Activated naive CD4-positive, alpha-beta T cell treated with anti-CD3 and anti-CD28 coated beads, Interleukin-2, amount 10 ng/mL, durations not matched to agents 7 days and 5 days (primary cell): ENCODE measurements around the gene PPP3R1.

Experiments
- CTCF ChIA-PET: fragments of 350-600 bp; sonication (Branson Sonifier 250); formaldehyde crosslinking; loops from one replicate; lab custom pipeline; 2021; ENCODE audit warnings: antibody characterized with exemption; lab: Charles Lee
- DNase-seq: peaks from one replicate; pipeline ENCODE4 v3.0.0-alpha.2; 2020
- H3K27ac Mint-ChIP-seq: one replicate; pipeline ENCODE4 v1.8.0; 2021; ENCODE audit warnings: mild to moderate bottlenecking, moderate library complexity, mixed read lengths
- H3K27me3 Mint-ChIP-seq: one replicate; pipeline ENCODE4 v1.8.0; 2021; ENCODE audit warnings: mild to moderate bottlenecking, mixed read lengths
- H3K36me3 Mint-ChIP-seq: one replicate; pipeline ENCODE4 v1.8.0; 2021; ENCODE audit warnings: mixed read lengths
- H3K4me1 Mint-ChIP-seq: one replicate; pipeline ENCODE4 v1.8.0; 2021; ENCODE audit warnings: mixed read lengths
- H3K4me3 Mint-ChIP-seq: one replicate; pipeline ENCODE4 v1.8.0; 2021; ENCODE audit warnings: mild to moderate bottlenecking, moderate library complexity, mixed read lengths
- H3K9me3 Mint-ChIP-seq: one replicate; pipeline ENCODE4 v1.8.0; 2021; ENCODE audit warnings: mixed read lengths

The PPP3R1 gene

GRCh38 chr2:68280796-68281195 is 28.5 kb upstream of the PPP3R1 start:
- CTCF ChIA-PET, result interaction anchor here (0.8 to 3.9 kb wide), 2 partner anchors 158 to 354 kb away, joined by 3 to 18 read pairs; no protein-coding TSS in a partner anchor
- H3K4me1 Mint-ChIP-seq, result no peaks in the 10 kb centered on the region
- H3K36me3 Mint-ChIP-seq, result no peaks in the 10 kb centered on the region
- H3K27ac Mint-ChIP-seq, result no peak overlapping the region
- no peak overlapping the region for H3K4me3 Mint-ChIP-seq
- DNase-seq, result no peak
- no peaks in the 10 kb centered on the region for H3K9me3 Mint-ChIP-seq
- peaks cover 24% of the 10 kb centered on the region for H3K27me3 Mint-ChIP-seq

GRCh38 chr2:68280348-68280747 is 28.0 kb upstream of the PPP3R1 start:
- DNase-seq, result no peak
- Mint-ChIP-seq H3K9me3 (no peaks in the 10 kb centered on the region), H3K4me3 (no peak overlapping the region), H3K27ac (no peak overlapping the region), H3K4me1 (no peaks in the 10 kb centered on the region), H3K36me3 (no peaks in the 10 kb centered on the region), H3K27me3 (peaks cover 25% of the 10 kb centered on the region)
- CTCF ChIA-PET, result interaction anchor here (0.8 to 3.9 kb wide), 2 partner anchors 158 to 354 kb away, joined by 3 to 18 read pairs; no protein-coding TSS in a partner anchor

DNA sequence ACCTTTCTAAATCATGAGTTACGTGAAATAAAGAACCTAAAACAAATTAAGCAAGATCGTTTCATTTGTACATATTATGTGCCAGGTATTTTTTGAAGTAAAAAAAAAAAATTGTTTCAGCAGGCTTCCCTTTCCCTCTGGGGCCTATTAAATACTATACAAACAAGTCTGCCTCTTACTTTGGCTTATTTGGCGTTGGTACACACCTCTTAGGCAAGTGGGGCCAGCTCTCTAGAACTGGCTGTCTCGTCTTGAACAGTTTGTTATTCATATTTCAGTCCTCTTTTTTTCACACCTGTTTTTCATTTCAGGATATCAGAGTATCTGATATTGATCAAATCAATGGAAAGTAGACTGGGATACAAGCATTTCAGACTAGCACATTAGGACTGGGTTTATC is 27.4 kb upstream of the PPP3R1 start:
- H3K27ac Mint-ChIP-seq, result no peak overlapping the region
- H3K4me3 Mint-ChIP-seq, result no peak overlapping the region
- no peaks in the 10 kb centered on the region for H3K9me3 Mint-ChIP-seq
- DNase-seq, result no peak
- no peaks in the 10 kb centered on the region for H3K4me1 Mint-ChIP-seq
- no peaks in the 10 kb centered on the region for H3K36me3 Mint-ChIP-seq
- H3K27me3 Mint-ChIP-seq, result peaks cover 22% of the 10 kb centered on the region
- CTCF ChIA-PET, result interaction anchor here (3.9 kb wide), 1 partner anchor 157 kb away, joined by 18 read pairs; no protein-coding TSS in a partner anchor

DNA sequence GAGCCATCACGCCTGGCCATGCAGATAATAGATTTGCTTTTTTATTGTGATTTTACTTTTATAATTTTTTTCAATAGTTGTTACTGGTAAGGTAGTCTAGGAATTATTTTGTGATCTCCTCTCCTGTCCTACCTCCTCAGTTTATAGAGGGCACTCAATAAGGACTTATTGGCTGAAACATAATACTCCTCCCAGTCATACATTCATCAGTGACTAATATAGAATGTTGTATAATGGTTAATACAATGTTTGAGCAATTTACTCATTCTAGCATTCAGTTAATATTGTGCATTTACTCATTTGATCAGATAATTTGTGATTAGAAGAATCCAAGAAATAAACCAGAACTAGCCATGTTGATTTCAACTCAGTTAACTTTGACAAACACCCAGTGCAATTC is 25.8 kb upstream of the PPP3R1 start:
- peaks cover 28% of the 10 kb centered on the region for H3K27me3 Mint-ChIP-seq
- no peak overlapping the region for H3K27ac Mint-ChIP-seq
- no peak overlapping the region for H3K4me3 Mint-ChIP-seq
- H3K9me3 Mint-ChIP-seq, result no peaks in the 10 kb centered on the region
- H3K4me1 Mint-ChIP-seq, result no peaks in the 10 kb centered on the region
- no peak for DNase-seq
- no peaks in the 10 kb centered on the region for H3K36me3 Mint-ChIP-seq
- CTCF ChIA-PET, result interaction anchor here (3.9 kb wide), 1 partner anchor 156 kb away, joined by 18 read pairs; no protein-coding TSS in a partner anchor

DNA sequence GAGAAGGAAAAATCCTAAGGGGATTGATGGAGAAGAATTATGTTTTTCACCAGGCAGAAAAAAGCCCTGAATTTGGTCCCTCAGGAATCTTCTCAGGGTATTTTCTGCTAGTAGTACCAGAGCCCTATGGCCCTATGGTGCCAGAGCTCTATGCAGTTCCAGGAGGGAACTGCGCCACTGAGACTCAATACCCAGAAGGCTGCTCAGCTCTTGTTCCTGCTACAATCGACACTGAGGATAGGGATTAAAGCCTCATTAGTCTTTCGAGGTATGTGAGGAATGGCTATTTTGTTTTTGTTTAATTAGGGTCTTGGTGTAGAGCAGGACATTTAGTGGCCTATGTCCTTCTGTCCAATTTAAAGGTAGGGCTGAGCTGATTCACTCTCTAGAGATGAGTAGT is 21.7 kb upstream of the PPP3R1 start:
- H3K9me3 Mint-ChIP-seq, result no peaks in the 10 kb centered on the region
- DNase-seq, result no peak
- H3K4me3 Mint-ChIP-seq, result no peak overlapping the region
- no peaks in the 10 kb centered on the region for H3K4me1 Mint-ChIP-seq
- H3K27ac Mint-ChIP-seq, result no peak overlapping the region
- no peaks in the 10 kb centered on the region for H3K36me3 Mint-ChIP-seq
- CTCF ChIA-PET, result interaction anchor here (2.3 kb wide), 1 partner anchor 152 kb away, joined by 9 read pairs; no protein-coding TSS in a partner anchor
- peaks cover 40% of the 10 kb centered on the region for H3K27me3 Mint-ChIP-seq

GRCh38 chr2:68272246-68272994 is 20.1 kb upstream of the PPP3R1 start:
- Mint-ChIP-seq H3K27me3 (peaks cover 44% of the 10 kb centered on the region), H3K4me1 (no peaks in the 10 kb centered on the region), H3K4me3 (no peak overlapping the region), H3K9me3 (no peaks in the 10 kb centered on the region), H3K27ac (no peak overlapping the region), H3K36me3 (no peaks in the 10 kb centered on the region)
- DNase-seq, result no peak
- CTCF ChIA-PET, result interaction anchor here (1.3 kb wide), 1 partner anchor 10 kb away, joined by 3 read pairs; no protein-coding TSS in a partner anchor

DNA sequence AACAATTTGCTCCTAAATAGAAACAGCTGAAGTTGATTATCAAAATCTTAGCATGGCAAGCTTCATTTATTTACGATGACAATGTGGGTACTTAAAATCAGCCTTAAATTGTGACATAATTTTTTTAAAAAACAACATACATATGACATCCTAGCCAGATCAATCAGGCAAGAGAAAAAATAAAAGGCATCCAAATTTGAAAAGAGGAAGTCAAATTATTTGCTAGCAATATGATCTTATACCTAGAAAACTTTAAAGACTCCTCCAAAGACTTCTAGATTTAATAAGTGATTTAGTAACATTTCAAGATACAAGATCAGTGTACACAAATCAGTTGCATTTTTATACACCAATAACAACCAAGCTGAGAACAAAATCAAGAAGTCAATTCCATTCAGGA is 14.3 kb upstream of the PPP3R1 start:
- H3K9me3 Mint-ChIP-seq, result no peaks in the 10 kb centered on the region
- CTCF ChIA-PET, result interaction anchor here (0.7 to 1.3 kb wide), 2 partner anchors 138 to 144 kb away, joined by 3 to 4 read pairs; no protein-coding TSS in a partner anchor
- no peaks in the 10 kb centered on the region for H3K4me1 Mint-ChIP-seq

DNA sequence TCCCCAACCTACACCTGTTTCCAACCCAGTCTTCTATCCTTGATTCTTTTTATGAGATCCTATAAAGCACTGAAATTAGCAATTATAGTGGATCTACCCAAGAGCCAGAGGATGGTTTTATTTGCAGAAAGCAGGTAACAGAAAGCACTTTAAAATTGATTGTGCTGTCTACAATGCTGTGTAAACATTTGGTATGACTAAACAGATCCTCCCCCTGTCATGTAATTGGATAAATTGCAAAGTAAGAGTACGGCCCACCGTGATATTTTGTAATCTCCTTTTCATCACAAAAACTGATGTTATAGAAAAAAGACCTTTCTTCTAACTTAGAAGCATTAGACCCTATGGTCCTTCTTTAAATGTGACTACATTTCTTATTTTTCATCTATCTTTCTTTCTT is 11.3 kb upstream of the PPP3R1 start:
- DNase-seq, result no peak
- H3K27me3 Mint-ChIP-seq, result peaks cover 5% of the 10 kb centered on the region
- H3K4me3 Mint-ChIP-seq, result no peak overlapping the region
- H3K9me3 Mint-ChIP-seq, result no peaks in the 10 kb centered on the region
- no peaks in the 10 kb centered on the region for H3K4me1 Mint-ChIP-seq
- no peak overlapping the region for H3K27ac Mint-ChIP-seq
- H3K36me3 Mint-ChIP-seq, result no peaks in the 10 kb centered on the region
- CTCF ChIA-PET, result no interaction called here

More for the DNA sequence above, 14.3 kb upstream of the PPP3R1 start:
- no peak overlapping the region for H3K27ac Mint-ChIP-seq
- no peaks in the 10 kb centered on the region for H3K36me3 Mint-ChIP-seq
- peaks cover 17% of the 10 kb centered on the region for H3K27me3 Mint-ChIP-seq
- DNase-seq, result no peak
- H3K4me3 Mint-ChIP-seq, result no peak overlapping the region

DNA sequence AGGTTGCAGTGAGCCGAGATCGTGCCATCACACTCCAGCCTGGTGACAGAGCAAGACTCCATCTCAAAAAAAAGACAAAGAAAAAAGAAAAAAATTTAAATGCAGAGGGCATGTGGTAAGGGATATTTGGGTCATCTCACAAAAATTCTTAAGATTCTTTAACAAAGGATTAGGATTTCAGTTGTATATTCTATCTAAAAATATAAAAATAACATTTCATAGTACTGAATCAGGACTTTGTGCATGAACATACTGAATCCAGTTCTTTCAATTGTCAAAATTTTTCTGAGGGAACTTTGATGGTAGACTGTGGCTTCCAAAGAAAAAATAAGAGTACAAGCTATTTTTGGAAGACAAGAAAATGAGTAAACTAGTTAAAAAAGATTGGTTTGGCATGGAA is 6.5 kb upstream of the PPP3R1 start:
- no peak for DNase-seq
- H3K27ac Mint-ChIP-seq, result no peak overlapping the region
- H3K9me3 Mint-ChIP-seq, result no peaks in the 10 kb centered on the region
- CTCF ChIA-PET, result no interaction called here
- no peaks in the 10 kb centered on the region for H3K27me3 Mint-ChIP-seq
- no peak overlapping the region for H3K4me3 Mint-ChIP-seq
- H3K36me3 Mint-ChIP-seq, result peaks cover 5% of the 10 kb centered on the region
- peaks cover 26% of the 10 kb centered on the region for H3K4me1 Mint-ChIP-seq

GRCh38 chr2:68256093-68256450 is 3.7 kb upstream of the PPP3R1 start:
- Mint-ChIP-seq H3K27me3 (peaks cover 4% of the 10 kb centered on the region), H3K4me1 (peaks cover 31% of the 10 kb centered on the region), H3K9me3 (no peaks in the 10 kb centered on the region), H3K27ac (no peak overlapping the region), H3K36me3 (peaks cover 9% of the 10 kb centered on the region), H3K4me3 (no peak overlapping the region)
- no peak for DNase-seq
- CTCF ChIA-PET, result interaction anchor here (1.4 to 2.0 kb wide), 2 partner anchors 36 to 70 kb away, joined by 3 to 4 read pairs; no protein-coding TSS in a partner anchor

GRCh38 chr2:68253219-68254068 is 1.1 kb upstream of the PPP3R1 start:
- Mint-ChIP-seq H3K9me3 (no peaks in the 10 kb centered on the region), H3K27ac (peak overlapping the region; percentile 98), H3K27me3 (peaks cover 4% of the 10 kb centered on the region), H3K4me3 (peak overlapping the region; percentile 95), H3K4me1 (peaks cover 43% of the 10 kb centered on the region), H3K36me3 (peaks cover 20% of the 10 kb centered on the region)
- DNase-seq, result peak; percentile 32
- CTCF ChIA-PET, result interaction anchor here (0.7 to 1.8 kb wide), 3 partner anchors 29 to 130 kb away, joined by 3 to 6 read pairs (median 3); no protein-coding TSS in a partner anchor

DNA sequence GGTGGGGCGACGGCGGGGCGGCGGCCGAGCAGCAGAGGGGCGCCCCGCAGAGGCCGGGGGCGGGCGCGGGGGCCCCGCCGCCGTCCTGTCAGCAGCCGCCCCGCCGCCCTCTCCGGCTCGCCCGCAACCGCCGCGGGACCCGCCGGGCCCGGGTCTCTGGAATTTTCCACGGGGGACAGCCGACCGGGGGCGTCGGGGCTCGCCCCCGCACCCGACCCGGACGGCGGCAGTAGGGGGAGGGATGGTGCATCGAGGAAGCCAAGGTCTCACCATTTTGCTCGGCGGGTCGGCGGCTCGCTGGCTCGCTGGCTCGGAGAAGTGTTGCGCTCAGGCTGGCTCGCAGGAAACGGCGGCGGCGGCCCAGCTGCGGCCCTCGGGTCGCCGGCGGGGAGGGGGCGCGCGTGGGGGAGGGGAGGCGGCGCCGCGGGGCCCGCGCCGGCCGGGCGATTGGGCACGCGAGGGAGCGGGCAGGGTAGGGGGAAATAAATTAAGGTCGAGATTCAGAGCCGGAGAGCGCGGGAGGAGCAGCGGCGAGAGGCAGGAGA is 405 bp downstream of the PPP3R1 start:
- no peaks in the 10 kb centered on the region for H3K9me3 Mint-ChIP-seq
- peaks cover 4% of the 10 kb centered on the region for H3K27me3 Mint-ChIP-seq
- peaks cover 20% of the 10 kb centered on the region for H3K36me3 Mint-ChIP-seq
- DNase-seq, result peak; percentile 59
- H3K27ac Mint-ChIP-seq, result peak overlapping the region; percentile 96
- peak overlapping the region; percentile 95 for H3K4me3 Mint-ChIP-seq
- CTCF ChIA-PET, result interaction anchor here (0.7 to 1.8 kb wide), 3 partner anchors 31 to 129 kb away, joined by 3 to 6 read pairs (median 5); no protein-coding TSS in a partner anchor
- H3K4me1 Mint-ChIP-seq, result peaks cover 41% of the 10 kb centered on the region

- peaks cover 39% of the 10 kb centered on the region for H3K4me1 Mint-ChIP-seq
- CTCF ChIA-PET, result interaction anchor here (0.7 to 1.5 kb wide), 2 partner anchors 48 to 55 kb away, joined by 3 to 5 read pairs; no protein-coding TSS in a partner anchor
- DNase-seq, result peak; percentile 84
- no peaks in the 10 kb centered on the region for H3K9me3 Mint-ChIP-seq
- H3K36me3 Mint-ChIP-seq, result peaks cover 20% of the 10 kb centered on the region
- peaks cover 4% of the 10 kb centered on the region for H3K27me3 Mint-ChIP-seq
- H3K4me3 Mint-ChIP-seq, result peak overlapping the region; percentile 78
- peak overlapping the region; percentile 94 for H3K27ac Mint-ChIP-seq
Measured at GRCh38 chr2:68251187-68251854, 1.0 kb downstream of the PPP3R1 start.
